ENCODE measurements around the gene WDFY2.
"Not testable (repeated sequence)": the region's sequence is repeated elsewhere in the genome, so short reads cannot be mapped to it uniquely, and the experiment has no call there.

Gene WDFY2

DNA sequence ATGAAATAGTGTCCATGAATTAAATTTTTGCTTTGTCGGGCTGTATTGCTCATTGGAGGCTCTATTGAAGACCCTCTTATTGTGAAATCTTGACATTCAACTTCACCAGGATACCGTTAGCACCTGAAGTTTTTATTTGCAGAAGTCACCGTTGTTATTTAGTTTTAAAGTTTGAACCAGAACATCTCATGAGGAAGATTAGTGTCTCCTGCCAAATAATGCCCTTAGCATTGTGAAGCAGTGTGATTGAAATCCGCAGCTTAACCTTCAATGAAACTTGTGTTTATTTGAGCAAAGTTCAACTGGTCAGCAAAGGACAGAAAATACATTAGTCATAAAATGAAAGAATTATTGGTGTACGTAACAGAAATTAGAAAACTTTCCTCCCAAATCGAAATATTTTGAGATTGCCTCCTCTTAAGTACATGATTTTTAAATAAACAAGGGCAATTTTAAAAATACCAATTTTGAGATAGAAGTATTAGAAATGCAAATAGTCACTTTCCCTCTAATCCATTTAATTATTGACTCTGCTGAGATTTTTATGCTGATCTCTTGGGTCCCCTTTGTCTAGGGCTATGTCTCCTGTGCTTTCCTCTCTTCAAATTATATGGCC, 84.4 kb downstream of the WDFY2 start:
- no peak for DNase-seq

GRCh38 chr13:51673165-51673564, 88.9 kb downstream of the WDFY2 start:
- DNase-seq: no peak

GRCh38 chr13:51674276-51674675, 90.0 kb downstream of the WDFY2 start:
- DNase-seq: no peak

DNA sequence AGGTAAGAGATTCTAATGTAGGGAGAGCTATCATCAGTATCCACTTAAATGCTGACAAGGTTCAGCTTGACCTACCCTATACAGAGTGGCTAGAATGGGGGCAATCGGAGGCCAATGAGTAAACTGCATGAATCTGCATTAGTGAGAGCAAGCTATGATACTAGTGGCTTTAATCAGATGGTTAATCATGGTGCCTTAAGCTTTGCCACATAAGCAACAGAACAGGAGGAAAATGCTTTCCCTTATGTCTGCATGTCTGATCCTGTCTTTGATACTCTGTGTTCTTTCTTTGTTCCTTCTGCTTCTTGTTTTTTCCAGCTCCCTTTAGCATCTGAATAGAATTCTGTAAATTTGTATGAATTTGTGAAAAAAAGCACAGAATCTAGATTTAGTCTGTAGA, 91.1 kb downstream of the WDFY2 start:
- DNase-seq: no peak

- DNase-seq: no peak
Observed at GRCh38 chr13:51675877-51676276, 91.6 kb downstream of the WDFY2 start.

DNA sequence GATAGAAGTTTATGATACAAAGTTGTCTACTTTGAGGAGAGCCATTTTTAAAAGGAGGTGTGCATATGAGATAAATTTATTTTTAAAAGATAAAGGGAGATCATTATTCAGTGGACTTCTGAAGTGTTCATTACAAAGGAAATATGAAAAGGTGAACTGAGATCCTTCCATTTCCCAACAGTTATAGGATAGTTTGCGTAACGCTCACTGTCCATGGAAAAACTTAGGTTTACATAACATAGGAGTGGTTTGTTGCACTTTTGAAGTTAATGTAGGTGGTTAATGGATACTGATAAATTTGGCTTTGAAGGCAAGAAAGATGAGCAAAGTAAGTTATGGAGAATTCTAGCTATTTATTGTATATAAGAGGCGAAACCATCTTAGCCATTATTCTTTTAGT, 92.5 kb downstream of the WDFY2 start:
- DNase-seq: no peak

- DNase-seq: no peak
Observed at GRCh38 chr13:51678420-51678819, 94.2 kb downstream of the WDFY2 start.

DNA sequence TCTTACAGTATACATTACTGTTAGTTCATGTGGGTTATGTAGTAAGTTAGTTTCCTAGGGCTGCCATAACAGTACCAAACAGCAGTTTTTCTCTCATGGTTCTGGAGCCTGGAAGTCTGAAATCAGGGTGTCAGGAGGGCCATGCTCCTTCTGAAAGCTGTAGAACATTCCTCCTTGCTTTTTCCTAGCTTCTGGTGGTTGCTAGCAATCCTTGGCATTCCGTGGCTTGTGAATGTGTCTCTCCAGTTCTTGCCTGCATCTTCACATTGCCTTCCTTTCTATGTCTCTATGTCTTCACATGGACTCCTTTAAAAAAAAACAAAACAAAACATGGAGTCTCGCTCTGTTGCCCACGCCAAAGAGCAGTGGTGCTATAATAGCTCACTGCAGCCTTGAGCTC, 95.4 kb downstream of the WDFY2 start:
- DNase-seq: no peak

DNA sequence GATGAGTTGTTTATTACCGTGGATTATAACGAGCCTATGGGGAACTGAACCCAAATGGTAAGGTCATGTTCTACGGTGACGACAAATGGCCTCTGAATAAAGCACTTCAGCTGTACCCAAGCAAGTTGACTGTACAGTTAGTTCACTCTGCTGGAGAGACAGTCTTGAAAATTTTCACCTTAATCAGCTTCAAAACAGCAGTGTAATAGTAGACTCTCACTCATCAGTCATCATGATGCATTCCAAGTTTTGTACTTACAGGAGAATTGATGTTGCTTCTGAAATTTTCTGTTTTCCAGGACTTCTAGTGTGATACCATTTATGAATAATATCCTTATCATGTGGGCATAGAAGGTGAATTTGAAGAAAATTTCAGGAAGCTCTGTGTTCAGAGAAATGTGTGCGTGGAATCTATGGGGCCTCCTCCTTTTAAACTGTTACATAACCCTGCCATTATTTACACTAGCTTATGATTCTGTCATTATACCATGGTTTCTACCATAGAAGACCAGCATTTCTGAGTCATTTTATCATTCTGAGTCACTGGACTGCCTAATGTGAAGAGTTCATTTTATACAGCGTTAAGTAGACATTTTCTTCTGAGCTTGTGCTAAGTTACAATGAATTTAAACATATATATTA, 96.9 kb downstream of the WDFY2 start:
- DNase-seq: no peak

DNA sequence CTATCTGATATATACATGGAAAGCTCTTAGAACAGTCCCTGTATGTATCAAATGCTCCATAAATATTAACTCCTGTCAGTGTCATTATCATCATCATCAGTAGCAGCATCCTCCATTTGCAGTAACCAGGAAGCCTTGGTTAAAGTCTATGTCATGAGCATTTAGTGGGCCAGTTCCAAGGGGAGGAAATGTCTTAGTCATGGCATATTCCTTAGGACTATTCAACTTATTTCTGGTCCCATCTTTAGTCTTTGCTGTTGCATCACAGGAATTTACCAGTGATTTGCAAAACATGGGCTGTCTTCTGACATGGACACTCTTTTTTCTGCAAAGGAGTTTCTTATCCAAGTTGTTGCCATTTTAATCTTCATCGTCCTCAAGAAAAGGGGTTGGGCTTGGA, 98.4 kb downstream of the WDFY2 start:
- DNase-seq: no peak

- DNase-seq: no peak
Observed at GRCh38 chr13:51683597-51683996, 99.3 kb downstream of the WDFY2 start.

DNA sequence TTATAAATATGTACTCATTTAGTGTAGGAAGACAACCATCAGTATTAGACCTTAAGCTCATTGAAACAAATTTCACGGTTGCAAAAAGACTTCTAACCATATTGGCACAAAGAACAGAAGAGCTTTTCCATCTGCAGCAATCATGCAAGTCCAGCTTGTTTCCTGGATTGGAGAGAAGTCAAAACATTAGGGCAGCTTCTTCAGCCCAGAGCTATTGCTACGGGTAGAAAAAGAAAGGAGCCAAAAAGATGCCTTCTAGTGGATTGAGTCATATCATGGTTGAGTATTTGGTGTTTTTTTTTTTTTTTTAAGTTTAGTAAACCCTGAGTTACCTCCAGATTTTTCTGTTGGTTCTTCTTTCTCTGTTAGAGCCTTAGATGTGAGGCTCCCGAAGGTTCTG, 99.8 kb downstream of the WDFY2 start:
- DNase-seq: no peak

DNA sequence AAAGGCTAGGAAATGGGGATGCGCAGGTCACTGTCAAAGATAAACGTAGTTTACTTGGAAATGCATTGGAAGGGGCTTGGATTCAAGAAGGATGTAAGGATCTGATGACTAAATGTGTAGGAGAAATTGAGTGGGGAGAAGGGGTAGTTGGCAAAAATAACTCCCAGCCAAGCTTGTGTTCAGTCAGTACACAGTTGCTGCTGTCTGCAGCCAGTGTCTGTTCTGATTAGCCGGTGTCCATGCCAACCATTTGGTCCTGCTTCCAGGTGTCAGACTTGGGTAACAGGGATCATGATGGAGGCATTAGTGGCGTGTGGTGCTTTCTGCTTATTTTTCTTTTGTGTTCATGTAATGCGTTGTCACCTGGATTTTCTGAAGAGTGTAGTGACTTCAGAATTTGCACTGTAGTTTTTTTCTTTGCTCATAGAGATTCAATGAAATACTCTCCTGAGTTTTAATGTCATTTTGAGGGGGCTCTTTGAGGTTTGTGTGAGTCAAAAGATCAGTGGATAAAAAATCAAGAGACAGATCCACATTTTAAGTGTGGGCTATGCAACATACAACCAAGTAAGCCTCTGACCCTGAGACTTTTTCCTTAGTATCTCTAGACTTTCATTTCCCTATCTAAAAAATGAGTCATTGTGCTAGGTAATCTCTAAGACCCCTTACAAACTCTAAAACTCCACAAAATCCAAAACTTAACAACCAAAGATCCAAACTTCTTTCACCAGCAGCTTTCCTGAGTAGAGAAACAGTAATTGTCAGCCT, 103.9 kb downstream of the WDFY2 start:
- DNase-seq: no peak

GRCh38 chr13:51688937-51689662, 104.8 kb downstream of the WDFY2 start:
- no peak for DNase-seq

GRCh38 chr13:51689663-51689996, 105.4 kb downstream of the WDFY2 start:
- no peak for DNase-seq

- not testable (repeated sequence) for DNase-seq
Observed at GRCh38 chr13:51695677-51696076, 111.4 kb downstream of the WDFY2 start.

- no peak for DNase-seq
Observed at GRCh38 chr13:51697181-51697580, 112.9 kb downstream of the WDFY2 start.

DNA sequence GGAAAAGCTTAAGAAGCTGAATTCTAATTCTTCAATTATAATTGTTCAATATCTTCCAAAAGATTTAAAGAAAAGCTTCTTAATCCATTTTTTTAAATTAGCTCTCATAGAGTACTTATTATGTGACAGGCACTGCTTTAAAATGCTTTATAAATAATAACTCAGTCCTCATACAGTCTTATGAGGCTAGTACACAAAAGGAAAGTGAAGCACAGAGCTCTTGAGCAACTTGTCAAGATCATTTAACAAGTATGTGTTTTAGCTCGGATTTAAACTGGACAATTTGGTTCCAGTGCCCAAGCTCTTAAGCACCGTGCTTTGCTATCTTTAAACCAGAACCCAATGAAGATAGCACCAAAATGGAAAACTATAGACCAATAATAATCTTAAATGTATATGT, 113.6 kb downstream of the WDFY2 start:
- no peak for DNase-seq

- no peak for DNase-seq
Observed at GRCh38 chr13:51698352-51698751, 114.1 kb downstream of the WDFY2 start.

DNA sequence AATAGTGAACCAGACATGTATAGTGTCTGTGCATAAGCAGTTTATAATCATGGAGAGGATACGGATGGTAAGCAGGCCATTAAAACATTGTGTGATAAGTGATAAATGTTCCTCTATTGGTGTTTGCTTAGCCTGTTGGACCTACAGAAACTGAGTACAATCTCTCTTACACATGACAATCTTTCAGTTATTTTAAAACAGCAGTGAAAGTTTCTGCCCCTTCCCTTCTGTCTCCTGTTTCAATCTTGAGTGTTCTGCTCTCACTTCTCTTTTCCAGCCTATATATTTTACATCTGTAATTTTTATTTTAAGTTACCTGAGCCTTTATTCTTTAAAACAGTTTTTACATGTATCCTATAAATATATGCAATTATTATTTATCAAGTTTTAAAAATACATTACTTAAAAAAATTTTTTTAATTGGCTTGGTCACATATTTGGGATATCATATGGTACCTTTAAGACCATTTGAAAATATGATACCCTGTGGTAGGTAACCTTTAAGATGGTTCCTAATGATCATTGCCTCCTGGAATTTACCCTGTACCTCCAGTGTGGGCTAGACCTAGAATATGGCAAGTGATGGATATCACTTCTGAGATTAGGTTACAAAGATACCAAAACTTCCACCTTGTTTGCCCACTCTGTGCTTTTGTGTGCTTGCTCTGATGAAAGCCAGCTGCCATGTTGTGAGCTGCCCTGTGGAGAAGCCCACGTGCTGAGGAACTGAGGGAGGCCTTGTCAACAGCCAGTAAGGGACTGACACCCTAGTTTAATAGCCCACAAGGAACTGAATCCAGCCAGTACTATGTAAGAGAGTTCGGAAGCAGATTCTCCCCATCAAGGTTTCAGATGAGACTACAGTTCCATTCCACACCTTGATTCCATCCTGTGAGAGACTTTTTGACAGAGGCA, 120.4 kb downstream of the WDFY2 start:
- no peak for DNase-seq

DNA sequence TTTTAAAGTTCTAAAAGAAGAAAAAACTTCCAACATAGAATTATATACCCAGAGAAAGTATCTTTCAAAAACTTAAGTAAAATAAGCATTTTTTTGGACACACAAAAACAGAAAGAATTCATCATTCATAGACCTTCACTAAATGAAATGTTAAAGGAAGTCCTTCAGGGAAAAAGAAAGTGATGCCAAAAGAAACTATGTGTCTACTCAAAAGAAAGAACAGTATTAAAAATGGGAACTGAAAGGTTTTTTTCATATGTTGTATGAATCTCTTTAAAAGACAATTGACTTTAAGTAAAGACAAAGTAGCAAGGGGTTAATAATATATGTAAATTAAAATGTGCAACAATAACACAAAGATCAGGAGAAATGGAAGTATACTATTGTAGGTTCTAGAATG, 123.2 kb downstream of the WDFY2 start:
- DNase-seq: no peak

DNA sequence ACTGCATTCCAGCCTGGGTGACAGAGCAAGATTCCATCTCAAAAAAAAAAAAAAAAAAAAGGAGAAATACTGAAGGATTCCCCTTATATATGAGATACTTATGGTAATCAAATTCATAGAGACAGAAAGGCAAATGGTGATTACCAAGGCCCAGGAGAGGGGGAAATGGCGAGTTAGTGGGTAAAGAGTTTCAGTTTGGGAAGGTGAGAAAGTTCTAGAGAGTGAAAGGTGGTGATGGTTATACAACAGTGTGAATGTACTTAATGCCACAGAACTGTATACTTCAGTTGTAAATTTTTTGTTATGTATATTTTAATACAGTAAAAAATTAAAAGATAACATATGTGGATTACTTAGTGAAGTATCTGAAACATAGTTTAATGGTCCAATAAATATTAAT, 129.5 kb downstream of the WDFY2 start:
- DNase-seq: no peak
